ENCODE results near the gene PLIN3.
"Not testable (repeated sequence)": the region's sequence is repeated elsewhere in the genome, so short reads cannot be mapped to it uniquely, and the experiment has no call there.

The PLIN3 gene

GRCh38 chr19:4902796-4903195 is 35.3 kb upstream of the PLIN3 start, which contains the start of gene ARRDC5:
ARRDC5 (minus strand) TSS chr19:4902896; CDS start chr19:4902825, 71 bp downstream.
- H3K36me3 ChIP-seq (replicated peaks; ENCODE audit: low read depth, low read length) = no peaks in the 10 kb centered on the region
- TF ChIP-seq, protein P1, sequence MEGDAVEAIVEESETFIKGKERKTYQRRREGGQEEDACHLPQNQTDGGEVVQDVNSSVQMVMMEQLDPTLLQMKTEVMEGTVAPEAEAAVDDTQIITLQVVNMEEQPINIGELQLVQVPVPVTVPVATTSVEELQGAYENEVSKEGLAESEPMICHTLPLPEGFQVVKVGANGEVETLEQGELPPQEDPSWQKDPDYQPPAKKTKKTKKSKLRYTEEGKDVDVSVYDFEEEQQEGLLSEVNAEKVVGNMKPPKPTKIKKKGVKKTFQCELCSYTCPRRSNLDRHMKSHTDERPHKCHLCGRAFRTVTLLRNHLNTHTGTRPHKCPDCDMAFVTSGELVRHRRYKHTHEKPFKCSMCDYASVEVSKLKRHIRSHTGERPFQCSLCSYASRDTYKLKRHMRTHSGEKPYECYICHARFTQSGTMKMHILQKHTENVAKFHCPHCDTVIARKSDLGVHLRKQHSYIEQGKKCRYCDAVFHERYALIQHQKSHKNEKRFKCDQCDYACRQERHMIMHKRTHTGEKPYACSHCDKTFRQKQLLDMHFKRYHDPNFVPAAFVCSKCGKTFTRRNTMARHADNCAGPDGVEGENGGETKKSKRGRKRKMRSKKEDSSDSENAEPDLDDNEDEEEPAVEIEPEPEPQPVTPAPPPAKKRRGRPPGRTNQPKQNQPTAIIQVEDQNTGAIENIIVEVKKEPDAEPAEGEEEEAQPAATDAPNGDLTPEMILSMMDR (IDR thresholded peaks at IDR 0.05; ENCODE audit: low read depth, low read length) = no peak
- no peak for TF ChIP-seq EZH2phosphoT487 (IDR thresholded peaks at IDR 0.05; ENCODE audit: low read depth)
- no peaks in the 10 kb centered on the region for H3K79me2 ChIP-seq (ENCODE audit: low read length)
- no peak within 1 kb of the TSS for H3K9ac ChIP-seq (ENCODE audit: low read length)
- 0 out of 2 replicates have a peak, but pooled peaks cover 5% of the 10 kb centered on the region for H3K27me3 ChIP-seq (ENCODE audit: low read depth, low read length)
- H2AFZ ChIP-seq (ENCODE audit: low read depth, low read length) = no peak within 1 kb of the TSS
- H3K4me3 ChIP-seq (ENCODE audit: low read length) = no peak within 1 kb of the TSS
- no peaks in the 10 kb centered on the region for H3K9me3 ChIP-seq (ENCODE audit: insufficient read depth, low read length)
- no peaks in the 10 kb centered on the region for H4K20me1 ChIP-seq (ENCODE audit: insufficient read depth, low read length)
- no peak within 1 kb of the TSS for H3K4me2 ChIP-seq (ENCODE audit: low read length)
- peaks cover 3% of the 10 kb centered on the region; the same call in 1 of the 2 replicates for H3K4me1 ChIP-seq (ENCODE audit: low read length)
- H3K27ac ChIP-seq (ENCODE audit: low read length) = no peak within 1 kb of the TSS

- H3K9ac ChIP-seq (ENCODE audit: low read length); H3K79me2 ChIP-seq (ENCODE audit: low read length); H3K36me3 ChIP-seq (replicated peaks; ENCODE audit: low read depth, low read length); H3K4me1 ChIP-seq (ENCODE audit: low read length); H2AFZ ChIP-seq (ENCODE audit: low read depth, low read length); H3K27me3 ChIP-seq (ENCODE audit: low read depth, low read length); H3K27ac ChIP-seq (ENCODE audit: low read length); H3K9me3 ChIP-seq (ENCODE audit: insufficient read depth, low read length); H4K20me1 ChIP-seq (ENCODE audit: insufficient read depth, low read length); H3K4me3 ChIP-seq (ENCODE audit: low read length); H3K4me2 ChIP-seq (ENCODE audit: low read length): not testable (repeated sequence)
Observed at GRCh38 chr19:4900879-4901278, 33.4 kb upstream of the PLIN3 start.

GRCh38 chr19:4897146-4897545 is 29.7 kb upstream of the PLIN3 start:
- H3K4me2 ChIP-seq (ENCODE audit: low read length) = no peak overlapping the region
- H3K27ac ChIP-seq (ENCODE audit: low read length) = no peak overlapping the region
- no peak overlapping the region for H3K4me3 ChIP-seq (ENCODE audit: low read length)
- H3K79me2 ChIP-seq (ENCODE audit: low read length) = no peaks in the 10 kb centered on the region
- H3K36me3 ChIP-seq (replicated peaks; ENCODE audit: low read depth, low read length) = no peaks in the 10 kb centered on the region
- no peak for TF ChIP-seq EZH2phosphoT487 (IDR thresholded peaks at IDR 0.05; ENCODE audit: low read depth)
- no peaks in the 10 kb centered on the region for H3K27me3 ChIP-seq (ENCODE audit: low read depth, low read length)
- peaks cover 3% of the 10 kb centered on the region; the same call in 1 of the 2 replicates for H3K4me1 ChIP-seq (ENCODE audit: low read length)
- H3K9me3 ChIP-seq (ENCODE audit: insufficient read depth, low read length) = no peaks in the 10 kb centered on the region
- no peak overlapping the region for H3K9ac ChIP-seq (ENCODE audit: low read length)
- H2AFZ ChIP-seq (ENCODE audit: low read depth, low read length) = no peak overlapping the region
- H4K20me1 ChIP-seq (ENCODE audit: insufficient read depth, low read length) = no peaks in the 10 kb centered on the region

DNA sequence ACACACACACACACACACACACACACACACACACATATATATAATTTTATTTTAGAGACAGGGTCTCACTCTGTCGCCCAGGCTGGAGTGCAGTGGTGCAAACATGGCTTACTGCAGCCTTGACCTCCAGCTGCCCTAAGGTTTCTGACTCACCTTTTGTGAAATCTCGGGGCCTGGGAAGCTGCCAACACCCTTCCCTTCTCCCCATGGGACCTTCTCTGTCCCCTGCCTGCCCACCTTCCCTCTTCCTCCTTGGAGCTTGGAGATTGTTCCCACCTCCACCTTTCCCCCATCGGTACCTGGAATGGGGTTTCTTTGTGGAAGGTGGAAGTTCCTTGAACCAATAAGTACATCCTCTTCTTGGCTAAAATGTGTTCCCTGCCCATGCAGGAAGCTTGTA is 28.9 kb upstream of the PLIN3 start:
- no peak overlapping the region for H3K4me2 ChIP-seq (ENCODE audit: low read length)
- H3K4me1 ChIP-seq (ENCODE audit: low read length) = peaks cover 3% of the 10 kb centered on the region; the same call in 1 of the 2 replicates
- no peak for TF ChIP-seq EZH2phosphoT487 (IDR thresholded peaks at IDR 0.05; ENCODE audit: low read depth)
- TF ChIP-seq, protein P1 (IDR thresholded peaks at IDR 0.05; ENCODE audit: low read depth, low read length) = no peak
- H3K27me3 ChIP-seq (ENCODE audit: low read depth, low read length) = no peaks in the 10 kb centered on the region
- no peaks in the 10 kb centered on the region for H3K9me3 ChIP-seq (ENCODE audit: insufficient read depth, low read length)
- H4K20me1 ChIP-seq (ENCODE audit: insufficient read depth, low read length) = no peaks in the 10 kb centered on the region
- H3K27ac ChIP-seq (ENCODE audit: low read length) = no peak overlapping the region
- H3K36me3 ChIP-seq (replicated peaks; ENCODE audit: low read depth, low read length) = no peaks in the 10 kb centered on the region
- no peak overlapping the region for H3K4me3 ChIP-seq (ENCODE audit: low read length)
- no peaks in the 10 kb centered on the region for H3K79me2 ChIP-seq (ENCODE audit: low read length)
- no peak overlapping the region for H2AFZ ChIP-seq (ENCODE audit: low read depth, low read length)
- no peak overlapping the region for H3K9ac ChIP-seq (ENCODE audit: low read length)

- not testable (repeated sequence) for H3K4me1 ChIP-seq (ENCODE audit: low read length)
Observed at GRCh38 chr19:4892962-4893361, 25.5 kb upstream of the PLIN3 start.

More at GRCh38 chr19:4892962-4893361, 25.5 kb upstream of the PLIN3 start:
- not testable (repeated sequence) for H3K27ac ChIP-seq (ENCODE audit: low read length); H3K27me3 ChIP-seq (ENCODE audit: low read depth, low read length); H3K4me3 ChIP-seq (ENCODE audit: low read length); H3K36me3 ChIP-seq (replicated peaks; ENCODE audit: low read depth, low read length); H3K9ac ChIP-seq (ENCODE audit: low read length); H4K20me1 ChIP-seq (ENCODE audit: insufficient read depth, low read length); H2AFZ ChIP-seq (ENCODE audit: low read depth, low read length); H3K4me2 ChIP-seq (ENCODE audit: low read length); H3K79me2 ChIP-seq (ENCODE audit: low read length); H3K9me3 ChIP-seq (ENCODE audit: insufficient read depth, low read length)

Measured in OCI-LY3 (cell line).